IPS DF 6.9 (cell line): ENCODE data around the gene VARS2.

ENCODE experiments used
- DNase-seq: peaks from one replicate; pipeline ENCODE4 v3.0.0-alpha.2; 2013; ENCODE audit warnings: low read depth, low spot score
- H3K27ac ChIP-seq: one replicate; pipeline ENCODE4 v1.5.1; 2013; ENCODE audit warnings: low read length, control low read depth
- H3K27me3 ChIP-seq: 2 replicates; pipeline ENCODE4 v1.6.1; 2013; ENCODE audit warnings: mild to moderate bottlenecking, low read length; ENCODE audit not compliant: control insufficient read depth, insufficient read depth
- H3K36me3 ChIP-seq: 2 replicates; pipeline ENCODE4 v1.6.1; 2013; ENCODE audit warnings: low read length; ENCODE audit not compliant: control insufficient read depth, insufficient read depth
- H3K4me1 ChIP-seq: 2 replicates; pipeline ENCODE4 v1.6.1; 2013; ENCODE audit warnings: low read length; ENCODE audit not compliant: control insufficient read depth, insufficient read depth
- H3K4me3 ChIP-seq: 2 replicates; pipeline ENCODE4 v1.5.1; 2013; ENCODE audit warnings: mild to moderate bottlenecking, low read length
- H3K9me3 ChIP-seq: 2 replicates; pipeline ENCODE4 v1.6.1; 2013; ENCODE audit warnings: low read length, inconsistent platforms; ENCODE audit not compliant: control insufficient read depth, insufficient read depth
- WGBS: extraction: QIAGEN DNeasy Blood & Tissue Kit; methylation state at CpG from one replicate; pipeline ENCODE4 v1.1.7; 2013; ENCODE audit warnings: mixed read lengths, missing lambda C conversion rate; ENCODE audit not compliant: insufficient read length, insufficient coverage; 5-methylcytosine and 5-hydroxymethylcytosine counted together

Gene VARS2

DNA sequence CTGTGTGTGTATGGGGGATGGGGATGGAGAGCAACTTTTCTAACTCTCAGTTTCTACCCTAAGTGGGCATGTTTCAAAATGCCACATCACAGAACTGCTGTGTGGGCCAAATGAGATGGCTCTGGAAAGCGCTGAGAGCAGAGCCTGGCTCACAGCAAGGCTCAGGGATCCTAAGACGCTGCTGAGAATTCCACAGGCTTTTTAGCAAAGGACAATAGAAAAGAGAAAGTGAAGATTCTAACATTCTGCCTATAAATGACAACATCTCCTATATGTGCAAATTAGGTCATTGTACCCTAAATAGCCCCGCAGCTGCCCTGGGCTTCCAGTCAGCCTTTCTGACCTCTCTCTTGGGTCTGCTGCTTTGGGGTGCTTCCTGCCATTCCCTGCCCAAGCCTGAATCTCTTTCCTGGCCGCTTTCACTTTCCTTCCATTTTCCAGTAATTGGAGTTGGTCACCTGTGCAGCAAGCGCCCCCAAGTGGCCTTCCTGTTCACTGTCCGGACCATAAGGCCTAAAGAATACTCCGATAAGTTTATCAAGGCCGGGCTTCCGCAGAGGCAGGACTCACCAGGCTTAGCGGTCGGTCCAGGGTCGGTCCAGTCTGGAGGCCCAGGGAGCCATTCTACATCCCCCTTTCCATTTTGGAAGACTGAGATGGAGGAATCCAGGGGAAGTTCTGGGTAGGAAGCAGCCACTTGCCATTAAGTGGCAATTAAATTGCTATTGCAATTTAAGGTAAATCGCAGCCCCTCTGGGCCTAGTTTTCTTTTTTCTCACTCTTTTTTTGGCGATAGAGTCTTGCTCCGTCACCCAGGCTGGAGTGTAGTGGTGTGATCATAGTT is 36.4 kb upstream of the VARS2 start:
- no peak for DNase-seq
- H3K4me1 ChIP-seq: peaks cover 9% of the 10 kb centered on the region
- no peaks in the 10 kb centered on the region for H3K36me3 ChIP-seq
- no peaks in the 10 kb centered on the region for H3K27me3 ChIP-seq
- no peak overlapping the region for H3K4me3 ChIP-seq
- no CpG with 5 or more reads among the region's 15 CpGs for WGBS
- H3K27ac ChIP-seq: no peak overlapping the region
- no peaks in the 10 kb centered on the region; the same call in 1 of the 2 replicates for H3K9me3 ChIP-seq

DNA sequence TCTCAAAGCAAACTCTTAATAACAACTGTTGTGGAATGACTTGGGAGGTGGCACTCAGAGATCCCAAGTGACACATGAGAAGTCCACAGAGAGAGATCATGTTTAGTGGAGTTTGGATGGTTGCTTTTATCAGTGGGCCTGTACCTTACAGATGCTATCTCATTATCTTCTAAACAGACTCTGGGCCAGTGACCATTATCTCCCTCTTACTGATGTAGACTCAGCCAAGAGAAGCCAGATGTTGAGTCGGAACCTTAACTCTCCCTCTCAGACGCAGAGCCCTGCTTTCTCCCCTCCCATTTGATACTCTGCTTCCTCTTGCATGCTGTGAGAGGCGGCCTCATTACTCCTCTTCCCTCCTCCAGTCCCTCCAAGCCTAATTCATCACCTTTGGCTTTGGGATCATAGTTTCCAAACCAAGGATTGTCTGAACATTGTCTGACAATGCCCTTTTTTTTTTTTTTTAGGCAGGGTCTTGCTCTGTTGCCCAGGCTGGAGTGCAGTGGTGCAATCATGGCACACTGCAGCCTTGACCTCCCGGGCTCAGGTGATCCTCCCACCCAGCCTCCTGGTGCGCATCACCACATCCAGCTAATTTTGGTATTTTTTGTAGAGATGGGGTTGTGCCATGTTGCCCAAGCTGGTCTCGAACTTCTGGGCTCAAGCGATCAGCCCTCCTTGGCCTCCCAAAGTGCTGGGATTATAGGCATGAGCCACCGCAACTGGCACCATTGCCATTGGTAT is 34.2 kb upstream of the VARS2 start:
- WGBS: no CpG with 5 or more reads among the region's 8 CpGs
- no peak for DNase-seq
- H3K27me3 ChIP-seq: no peaks in the 10 kb centered on the region
- H3K9me3 ChIP-seq: no peaks in the 10 kb centered on the region
- H3K4me1 ChIP-seq: peaks cover 10% of the 10 kb centered on the region
- H3K27ac ChIP-seq: no peak overlapping the region
- H3K4me3 ChIP-seq: no peak overlapping the region
- no peaks in the 10 kb centered on the region for H3K36me3 ChIP-seq

DNA sequence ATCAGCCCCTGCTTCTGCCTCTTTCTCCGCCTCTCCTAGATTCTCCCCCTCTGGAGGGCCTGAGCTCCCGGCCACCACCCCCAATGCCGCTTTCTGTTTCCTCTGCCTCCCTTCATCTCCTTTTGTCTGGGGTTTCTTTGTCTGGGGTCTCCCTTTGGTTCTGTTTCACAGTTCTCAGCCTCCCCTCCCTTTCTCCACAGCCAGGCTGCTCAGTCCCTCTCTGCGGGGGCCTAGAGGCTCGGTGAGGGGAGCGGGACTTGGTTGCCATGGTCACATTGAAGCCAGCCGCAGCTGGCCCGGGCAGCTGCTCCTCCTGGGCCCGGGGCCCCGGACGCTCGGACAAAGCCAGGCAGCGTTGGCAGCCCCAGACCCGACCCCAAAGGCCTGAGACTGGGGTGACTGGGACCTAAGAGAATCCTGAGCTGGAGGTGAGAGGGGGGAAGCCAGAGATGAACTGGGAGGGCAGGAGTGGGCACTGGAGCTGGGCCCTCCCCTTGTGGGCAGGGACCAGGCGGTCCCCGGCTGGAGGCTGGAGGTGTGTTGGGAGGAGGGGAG is 33.3 kb upstream of the VARS2 start:
- no peak for DNase-seq
- Histone ChIP-seq H3K27me3 (no peaks in the 10 kb centered on the region), H3K27ac (no peak overlapping the region), H3K36me3 (no peaks in the 10 kb centered on the region), H3K9me3 (no peaks in the 10 kb centered on the region), H3K4me3 (peak overlapping the region; percentile 24; the same call in 1 of the 2 replicates), H3K4me1 (peaks cover 16% of the 10 kb centered on the region)
- WGBS: no CpG with 5 or more reads among the region's 16 CpGs

DNA sequence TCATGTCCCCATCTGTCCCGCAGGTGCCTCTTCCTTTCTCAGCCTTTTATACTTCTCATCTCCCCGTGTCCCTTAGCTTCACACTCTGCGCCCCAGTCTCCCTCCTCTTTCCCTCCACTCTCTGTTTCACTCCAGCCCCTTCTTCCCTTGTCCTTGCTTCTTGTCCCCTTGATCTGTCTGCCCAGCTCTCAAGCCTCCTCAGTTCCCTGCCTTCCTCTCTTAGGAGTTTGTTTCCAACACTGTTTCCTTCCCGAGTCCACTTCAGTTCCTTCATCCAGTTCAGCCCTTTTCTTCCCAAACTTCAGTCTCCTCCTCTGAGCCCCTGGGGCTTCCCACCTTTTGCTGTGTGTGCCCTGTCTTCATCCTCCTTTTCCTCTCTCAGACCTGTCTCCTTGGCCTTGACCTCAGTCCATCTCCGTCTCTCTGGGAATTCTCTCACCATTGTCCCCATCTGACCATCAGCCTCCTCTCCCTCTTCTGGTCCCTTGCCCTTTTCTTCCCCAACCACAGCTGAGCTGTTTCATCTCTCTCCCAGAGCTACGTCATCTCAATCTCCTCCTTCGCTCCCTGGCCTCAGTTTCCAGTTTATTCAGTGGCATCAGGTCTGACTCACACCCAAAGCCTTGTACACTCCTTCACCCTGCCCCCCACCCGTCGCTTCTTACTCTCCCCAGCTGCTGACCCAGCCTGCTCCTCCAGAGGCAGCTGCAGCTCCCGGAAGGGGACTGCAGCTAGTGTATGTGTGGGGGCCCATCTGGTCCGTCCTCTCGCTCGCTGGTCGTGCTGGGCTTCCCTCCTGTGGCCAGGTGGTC is 32.4 kb upstream of the VARS2 start:
- no CpG with 5 or more reads among the region's 14 CpGs for WGBS
- Histone ChIP-seq H3K4me1 (peaks cover 17% of the 10 kb centered on the region), H3K9me3 (no peaks in the 10 kb centered on the region), H3K27ac (no peak overlapping the region), H3K4me3 (no peak overlapping the region), H3K36me3 (no peaks in the 10 kb centered on the region), H3K27me3 (no peaks in the 10 kb centered on the region)
- DNase-seq: no peak

DNA sequence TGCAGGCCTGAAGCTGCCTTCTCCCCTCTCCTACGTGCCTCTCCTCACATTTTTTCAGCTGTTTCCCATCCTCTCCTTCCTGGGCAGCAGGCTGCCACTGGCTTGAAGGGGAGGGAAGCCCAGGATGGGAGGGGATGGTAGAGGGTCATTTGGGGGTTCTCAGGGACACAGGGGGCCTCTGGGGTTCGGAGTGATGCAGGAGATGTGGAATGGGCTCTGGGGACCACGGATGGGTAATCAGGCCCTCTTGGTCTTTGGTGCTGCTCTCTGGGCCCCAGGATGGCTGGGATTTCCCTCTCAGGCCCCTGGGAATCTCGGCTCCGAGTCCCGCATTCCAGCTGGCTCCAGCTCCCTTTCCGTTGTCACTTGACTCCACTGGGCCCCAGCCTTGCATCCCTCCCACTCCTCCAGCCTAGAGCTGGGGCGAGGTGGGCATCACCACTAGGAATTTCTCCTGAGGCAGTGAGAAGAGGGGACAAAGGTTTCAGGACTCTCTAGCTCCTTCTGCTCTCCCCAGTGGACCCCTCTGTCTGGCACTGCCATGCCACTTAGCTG is 31.8 kb upstream of the VARS2 start:
- no peak for DNase-seq
- Histone ChIP-seq H3K9me3 (no peaks in the 10 kb centered on the region), H3K27ac (no peak overlapping the region)

DNA sequence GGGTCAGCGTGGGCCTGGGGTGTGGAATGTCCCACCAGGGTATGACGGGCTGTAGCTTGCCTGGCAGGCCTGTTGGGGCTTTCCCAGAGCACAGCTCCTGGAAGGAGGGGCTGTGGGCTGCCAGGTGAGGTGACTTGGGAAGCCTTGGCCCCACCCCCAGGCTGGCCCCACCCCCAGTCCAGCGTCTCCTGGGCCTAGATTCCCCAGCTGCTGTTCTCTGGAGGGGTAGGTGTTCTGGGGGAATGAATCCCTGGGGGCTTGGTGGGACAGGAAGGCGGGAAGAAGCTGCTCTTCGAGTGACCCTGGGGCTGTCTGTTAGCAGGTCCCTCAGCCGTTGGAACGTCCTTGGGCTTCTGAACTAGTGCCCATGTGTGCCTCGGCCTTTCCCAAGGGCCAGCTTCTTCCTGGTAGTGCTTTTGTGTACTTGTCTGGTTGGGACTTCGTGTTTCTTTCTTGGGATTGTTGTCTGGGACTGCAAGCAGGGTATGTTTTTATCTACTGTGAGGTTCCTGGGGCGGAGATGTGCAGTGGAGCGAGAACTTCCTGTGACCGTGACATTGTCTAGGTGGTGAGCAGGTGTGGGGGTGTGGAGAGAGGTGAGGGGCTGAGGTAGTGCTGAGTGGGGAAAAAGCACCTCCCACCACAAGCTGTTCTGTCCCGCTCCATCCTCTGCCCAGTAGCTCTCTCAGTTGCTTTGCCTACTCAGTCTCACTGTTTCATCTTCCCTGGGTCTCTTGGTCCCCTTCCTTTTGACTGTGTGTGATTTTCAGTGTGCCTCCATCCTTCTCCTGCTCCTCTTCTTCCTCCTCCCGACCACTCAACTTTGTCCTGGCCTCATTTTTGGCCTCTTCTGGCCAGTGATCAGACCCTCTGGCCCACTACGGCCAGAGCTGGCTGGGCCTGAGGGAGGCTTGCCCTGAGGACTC is 31.0 kb upstream of the VARS2 start:
- H3K9me3 ChIP-seq: no peaks in the 10 kb centered on the region
- no peak for DNase-seq
- peaks cover 20% of the 10 kb centered on the region for H3K4me1 ChIP-seq
- no peak overlapping the region for H3K27ac ChIP-seq
- H3K27me3 ChIP-seq: no peaks in the 10 kb centered on the region
- H3K4me3 ChIP-seq: peak overlapping the region; percentile 73; the same call in 1 of the 2 replicates
- no peaks in the 10 kb centered on the region for H3K36me3 ChIP-seq
- no CpG with 5 or more reads among the region's 15 CpGs for WGBS

More for the DNA sequence above, 31.8 kb upstream of the VARS2 start:
- Histone ChIP-seq H3K4me3 (no peak overlapping the region; the same call in 1 of the 2 replicates), H3K36me3 (no peaks in the 10 kb centered on the region), H3K27me3 (no peaks in the 10 kb centered on the region), H3K4me1 (peaks cover 20% of the 10 kb centered on the region)
- no CpG with 5 or more reads among the region's 8 CpGs for WGBS

DNA sequence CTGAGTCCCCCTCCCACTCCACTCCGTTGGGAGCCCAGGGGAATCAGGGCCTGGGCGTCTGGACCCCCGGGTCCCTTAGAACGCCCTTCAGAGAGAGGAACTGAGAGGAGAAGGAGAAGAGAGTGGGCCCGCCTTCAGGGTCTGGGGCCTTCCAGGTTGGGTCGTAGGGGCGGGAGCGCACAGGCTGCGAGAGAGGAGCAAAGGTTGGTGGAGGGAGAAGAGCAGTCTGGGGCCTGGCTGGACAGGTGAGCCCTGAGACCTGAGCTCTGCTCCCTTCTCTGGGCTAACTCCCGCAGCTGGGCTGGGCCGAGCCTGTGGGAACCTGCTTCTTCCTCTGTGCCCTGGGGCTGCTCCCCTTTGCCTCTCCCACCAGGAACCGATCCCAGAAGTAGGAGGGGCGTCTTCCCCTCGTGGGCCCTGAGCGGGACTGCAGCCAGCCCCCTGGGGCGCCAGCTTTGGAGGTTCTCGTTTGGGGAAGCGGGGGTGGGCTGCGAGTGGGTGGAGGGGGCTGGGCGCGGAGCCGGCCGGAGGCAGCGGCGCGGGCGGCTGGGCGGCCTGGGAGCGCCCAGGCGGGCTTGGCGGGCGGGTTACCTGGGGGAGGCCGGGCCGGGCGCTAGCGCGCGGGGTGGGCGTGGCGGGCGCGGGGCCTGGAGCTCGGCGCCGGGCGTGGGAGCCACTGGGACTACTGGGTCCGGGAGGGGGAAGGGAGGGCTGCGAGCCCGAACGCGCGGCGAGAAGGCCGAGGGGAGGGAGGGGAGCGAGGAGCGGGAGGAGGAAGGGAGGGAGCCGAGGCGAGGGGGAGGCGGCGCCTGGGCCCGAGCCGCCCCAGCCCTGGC is 30.1 kb upstream of the VARS2 start, which contains the start of gene DDR1:
TSS of gene DDR1 (plus strand) at position 835 of the 836 bp plus-strand sequence. CDS start 4,211 bp downstream, outside the sequence.
- Histone ChIP-seq H3K36me3 (0 out of 2 replicates have a peak, but pooled peaks cover under 1% of the 10 kb centered on the region), H3K4me1 (peaks cover 20% of the 10 kb centered on the region), H3K27ac (no peak within 1 kb of the TSS), H3K4me3 (peak within 1 kb of the TSS; percentile 73), H3K9me3 (no peaks in the 10 kb centered on the region), H3K27me3 (no peaks in the 10 kb centered on the region)
- no peak for DNase-seq
- WGBS: no CpG with 5 or more reads among the region's 62 CpGs

DNA sequence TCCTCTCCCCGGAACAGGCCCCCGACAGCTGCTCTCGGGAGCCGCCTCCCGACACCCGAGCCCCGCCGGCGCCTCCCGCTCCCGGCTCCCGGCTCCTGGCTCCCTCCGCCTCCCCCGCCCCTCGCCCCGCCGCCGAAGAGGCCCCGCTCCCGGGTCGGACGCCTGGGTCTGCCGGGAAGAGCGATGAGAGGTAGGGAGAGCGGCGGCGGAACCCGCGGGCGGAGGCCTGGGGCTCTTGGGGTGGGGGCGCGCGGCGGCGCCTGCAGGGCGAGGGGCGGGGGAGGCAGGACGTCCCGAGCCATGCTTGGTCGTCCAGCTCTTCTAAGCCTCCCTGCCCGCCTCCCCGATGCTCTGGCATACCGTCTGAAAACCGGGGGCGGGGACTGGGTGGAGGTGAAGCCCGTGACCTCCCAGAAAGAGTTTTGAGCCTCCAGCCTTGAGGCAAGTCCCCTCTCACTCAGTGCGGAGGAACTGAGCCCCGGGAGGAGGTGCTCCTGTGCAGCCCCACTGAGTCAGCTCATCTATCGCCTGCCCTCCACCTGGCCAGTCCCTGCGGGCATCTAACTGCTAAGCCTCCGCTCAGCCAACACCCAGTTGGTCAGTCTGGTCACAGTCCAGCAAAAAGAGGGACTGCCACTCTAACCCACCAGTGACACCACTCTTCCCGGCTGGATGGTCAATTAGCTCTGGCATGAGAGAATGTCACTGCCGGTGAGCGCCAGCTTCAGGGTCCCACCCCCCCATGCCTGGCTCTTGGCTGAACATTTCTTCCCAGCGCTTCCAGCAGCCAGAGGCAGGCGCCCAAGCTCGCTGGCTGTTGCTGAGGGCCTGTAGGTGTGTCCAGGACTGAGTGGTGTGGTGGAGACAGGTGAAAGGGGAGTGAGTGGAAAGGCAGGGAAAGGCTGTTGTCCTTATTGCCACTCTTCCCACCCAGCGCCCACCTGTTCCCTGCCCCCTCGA is 29.2 kb upstream of the VARS2 start:
- DNase-seq: no peak
- H3K9me3 ChIP-seq: no peaks in the 10 kb centered on the region
- no peak overlapping the region for H3K27ac ChIP-seq
- no peaks in the 10 kb centered on the region for H3K27me3 ChIP-seq
- peak overlapping the region; percentile 73; the same call in 1 of the 2 replicates for H3K4me3 ChIP-seq
- peaks cover 20% of the 10 kb centered on the region for H3K4me1 ChIP-seq
- no CpG with 5 or more reads among the region's 59 CpGs for WGBS
- peaks cover 8% of the 10 kb centered on the region; the same call in 1 of the 2 replicates for H3K36me3 ChIP-seq
